ENCODE measurements around the gene LAMC2.
"Not testable (repeated sequence)": the region's sequence is repeated elsewhere in the genome, so short reads cannot be mapped to it uniquely, and the experiment has no call there.

Gene LAMC2

DNA sequence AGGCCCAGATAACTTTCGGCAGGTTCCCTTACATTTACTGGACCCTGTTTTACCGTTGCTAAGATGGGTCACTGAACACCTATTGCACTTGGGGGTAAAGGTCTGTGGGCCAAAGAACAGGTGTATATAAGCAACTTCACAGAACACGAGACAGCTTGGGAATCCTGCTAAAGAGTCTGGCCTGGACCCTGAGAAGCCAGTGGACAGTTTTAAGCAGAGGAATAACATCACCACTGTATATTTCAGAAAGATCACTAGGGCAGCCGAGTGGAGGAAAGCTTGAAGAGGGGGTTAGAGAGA, 54.4 kb downstream of the LAMC2 start:
- Histone ChIP-seq H3K4me3 (ENCODE audit: low read length in 2 of 2) (no peak overlapping the region), H3K27me3 (ENCODE audit: control insufficient read depth in 3 of 3, insufficient read depth in 3 of 3, low read depth in 1 of 3, low read length in 3 of 3) (no peaks in the 10 kb centered on the region), H3K4ac (ENCODE audit: low read length) (no peak overlapping the region), H2BK5ac (ENCODE audit: low read length) (no peak overlapping the region), H3K4me1 (ENCODE audit: control insufficient read depth in 2 of 2, insufficient read depth in 1 of 2, low read depth in 1 of 2, low read length in 2 of 2) (peaks cover 0 to 4% of the 10 kb centered on the region in 2 donors), H2AK5ac (ENCODE audit: low read depth, low read length) (no peak overlapping the region), H2BK12ac (ENCODE audit: low read length) (no peak overlapping the region), H3K27ac (replicated peaks; ENCODE audit: low read length) (no peak overlapping the region), H3K4me2 (ENCODE audit: insufficient read depth, low read length, poor library complexity, severe bottlenecking) (no peak overlapping the region), H3K79me1 (ENCODE audit: low read depth, low read length) (no peaks in the 10 kb centered on the region), H3K18ac (ENCODE audit: low read length) (no peak overlapping the region), H3K9ac (ENCODE audit: low read depth, low read length, poor library complexity) (no peak overlapping the region), H4K91ac (ENCODE audit: low read depth, low read length, poor library complexity) (no peak overlapping the region), H4K8ac (ENCODE audit: low read depth, low read length) (no peak overlapping the region), H3K36me3 (replicated peaks in 1 of 2; ENCODE audit: control insufficient read depth in 2 of 2, insufficient read depth in 2 of 2, low read length in 2 of 2) (no peaks in the 10 kb centered on the region), H3K23ac (ENCODE audit: low read depth, low read length, poor library complexity) (no peak overlapping the region), H3K14ac (ENCODE audit: low read length) (no peak overlapping the region), H2BK120ac (ENCODE audit: low read depth, low read length) (no peak overlapping the region), H2BK15ac (ENCODE audit: low read length) (no peak overlapping the region), H2AFZ (ENCODE audit: low read length) (no peak overlapping the region), H3K9me3 (replicated peaks in 1 of 2; ENCODE audit: control insufficient read depth in 2 of 2, insufficient read depth in 1 of 2, low read depth in 1 of 2, low read length in 2 of 2) (no peaks in the 10 kb centered on the region)
- no CpG with 5 or more reads among the region's 4 CpGs for WGBS, 2 donors (ENCODE audit: extremely low coverage in 2 of 2, insufficient read length in 2 of 2, insufficient replicate concordance in 1 of 2)
- no peak for DNase-seq (ENCODE audit: low spot score)

DNA sequence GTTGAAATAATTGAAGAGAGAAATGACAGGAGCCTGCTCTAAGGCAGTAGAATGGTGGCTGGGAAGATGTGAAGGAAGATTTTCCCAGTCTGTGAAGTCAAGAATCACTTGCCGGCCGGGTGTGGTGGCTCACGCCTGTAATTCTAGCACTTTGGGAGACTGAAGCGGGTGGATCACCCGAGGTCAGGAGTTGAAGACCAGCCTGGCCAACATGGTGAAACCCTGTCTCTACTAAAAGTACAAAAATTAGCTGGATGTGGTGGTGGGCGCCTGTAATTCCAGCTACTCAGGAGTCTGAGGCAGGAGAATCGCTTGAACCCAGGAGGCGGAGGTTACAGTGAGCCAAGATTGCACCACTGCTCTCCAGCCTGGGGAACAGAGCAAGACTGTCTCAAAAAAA, 54.8 kb downstream of the LAMC2 start:
- not testable (repeated sequence) for H4K91ac ChIP-seq (ENCODE audit: low read depth, low read length, poor library complexity); H3K4me1 ChIP-seq (ENCODE audit: control insufficient read depth in 2 of 2, insufficient read depth in 1 of 2, low read depth in 1 of 2, low read length in 2 of 2); H3K18ac ChIP-seq (ENCODE audit: low read length); H2BK120ac ChIP-seq (ENCODE audit: low read depth, low read length); H3K4me3 ChIP-seq (ENCODE audit: low read length in 2 of 2); H3K4ac ChIP-seq (ENCODE audit: low read length); H3K27me3 ChIP-seq (ENCODE audit: control insufficient read depth in 3 of 3, insufficient read depth in 3 of 3, low read depth in 1 of 3, low read length in 3 of 3); DNase-seq (ENCODE audit: low spot score); H3K9me3 ChIP-seq (replicated peaks in 1 of 2; ENCODE audit: control insufficient read depth in 2 of 2, insufficient read depth in 1 of 2, low read depth in 1 of 2, low read length in 2 of 2); H3K23ac ChIP-seq (ENCODE audit: low read depth, low read length, poor library complexity); H3K36me3 ChIP-seq (replicated peaks in 1 of 2; ENCODE audit: control insufficient read depth in 2 of 2, insufficient read depth in 2 of 2, low read length in 2 of 2); H2BK15ac ChIP-seq (ENCODE audit: low read length); H3K79me1 ChIP-seq (ENCODE audit: low read depth, low read length); H2BK12ac ChIP-seq (ENCODE audit: low read length); H2AFZ ChIP-seq (ENCODE audit: low read length); H4K8ac ChIP-seq (ENCODE audit: low read depth, low read length); H2BK5ac ChIP-seq (ENCODE audit: low read length); H2AK5ac ChIP-seq (ENCODE audit: low read depth, low read length); H3K9ac ChIP-seq (ENCODE audit: low read depth, low read length, poor library complexity); H3K4me2 ChIP-seq (ENCODE audit: insufficient read depth, low read length, poor library complexity, severe bottlenecking); H3K27ac ChIP-seq (replicated peaks; ENCODE audit: low read length); H3K14ac ChIP-seq (ENCODE audit: low read length)
- no CpG with 5 or more reads among the region's 8 CpGs for whole genome bisulfite sequencing, 2 donors (ENCODE audit: extremely low coverage in 2 of 2, insufficient read length in 2 of 2, insufficient replicate concordance in 1 of 2)

DNA sequence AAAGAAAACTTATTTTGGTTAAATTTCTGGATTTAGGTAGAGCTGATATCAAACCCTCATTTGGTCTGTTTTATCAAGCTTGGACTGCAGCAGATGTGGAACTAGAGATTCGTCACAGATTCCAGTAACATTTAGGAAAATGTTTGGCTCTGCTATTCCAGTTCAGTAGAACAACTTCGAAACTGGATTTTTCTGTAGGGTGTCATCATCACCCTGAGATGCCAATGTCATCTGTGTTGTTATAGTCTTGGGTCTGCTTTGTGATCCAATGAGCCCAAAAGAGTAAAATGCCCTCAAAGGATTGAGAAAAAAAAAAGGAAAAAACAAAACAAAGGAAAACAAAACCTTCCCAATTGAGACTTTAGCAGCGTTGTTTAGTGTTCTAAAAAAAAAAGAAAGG, 55.4 kb downstream of the LAMC2 start:
- Histone ChIP-seq H2BK15ac (ENCODE audit: low read length) (no peak overlapping the region), H2AK5ac (ENCODE audit: low read depth, low read length) (no peak overlapping the region), H2BK5ac (ENCODE audit: low read length) (no peak overlapping the region), H3K4me3 (ENCODE audit: low read length in 2 of 2) (no peak overlapping the region), H3K23ac (ENCODE audit: low read depth, low read length, poor library complexity) (no peak overlapping the region), H4K8ac (ENCODE audit: low read depth, low read length) (no peak overlapping the region), H2AFZ (ENCODE audit: low read length) (no peak overlapping the region), H3K27me3 (ENCODE audit: control insufficient read depth in 3 of 3, insufficient read depth in 3 of 3, low read depth in 1 of 3, low read length in 3 of 3) (no peaks in the 10 kb centered on the region), H3K4me1 (ENCODE audit: control insufficient read depth in 2 of 2, insufficient read depth in 1 of 2, low read depth in 1 of 2, low read length in 2 of 2) (peaks cover 0 to 3% of the 10 kb centered on the region in 2 donors), H3K4me2 (ENCODE audit: insufficient read depth, low read length, poor library complexity, severe bottlenecking) (no peak overlapping the region), H3K9ac (ENCODE audit: low read depth, low read length, poor library complexity) (no peak overlapping the region), H2BK12ac (ENCODE audit: low read length) (no peak overlapping the region), H3K18ac (ENCODE audit: low read length) (no peak overlapping the region), H3K27ac (replicated peaks; ENCODE audit: low read length) (no peak overlapping the region), H4K91ac (ENCODE audit: low read depth, low read length, poor library complexity) (no peak overlapping the region), H3K14ac (ENCODE audit: low read length) (no peak overlapping the region), H3K79me1 (ENCODE audit: low read depth, low read length) (no peaks in the 10 kb centered on the region), H3K36me3 (replicated peaks in 1 of 2; ENCODE audit: control insufficient read depth in 2 of 2, insufficient read depth in 2 of 2, low read length in 2 of 2) (no peaks in the 10 kb centered on the region), H3K9me3 (replicated peaks in 1 of 2; ENCODE audit: control insufficient read depth in 2 of 2, insufficient read depth in 1 of 2, low read depth in 1 of 2, low read length in 2 of 2) (no peaks in the 10 kb centered on the region), H2BK120ac (ENCODE audit: low read depth, low read length) (no peak overlapping the region), H3K4ac (ENCODE audit: low read length) (no peak overlapping the region)
- no peak for DNase-seq (ENCODE audit: low spot score)
- no CpG with 5 or more reads among the region's 3 CpGs for WGBS, 2 donors (ENCODE audit: extremely low coverage in 2 of 2, insufficient read length in 2 of 2, insufficient replicate concordance in 1 of 2)

DNA sequence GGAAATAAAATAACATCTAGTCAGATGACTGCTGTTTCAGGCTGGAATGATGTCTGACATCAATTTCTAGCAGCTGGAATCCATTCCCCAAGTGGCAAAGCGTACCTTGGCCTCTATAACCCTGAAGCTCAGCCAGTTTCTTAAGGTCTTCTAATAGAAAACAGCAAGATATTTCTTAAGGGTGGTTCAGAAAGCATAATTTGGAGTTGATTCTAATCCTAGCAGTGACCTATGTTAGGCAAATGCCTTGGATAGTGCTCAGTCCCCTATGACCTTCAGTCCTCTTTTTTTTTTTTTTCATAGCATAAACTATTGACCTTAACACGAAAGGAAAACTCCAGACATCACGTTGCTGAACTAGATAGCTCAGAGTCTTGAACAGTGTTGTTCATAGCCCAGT, 56.5 kb downstream of the LAMC2 start:
- H3K9me3 ChIP-seq (replicated peaks in 1 of 2; ENCODE audit: control insufficient read depth in 2 of 2, insufficient read depth in 1 of 2, low read depth in 1 of 2, low read length in 2 of 2): no peaks in the 10 kb centered on the region
- no peaks in the 10 kb centered on the region for H3K36me3 ChIP-seq (replicated peaks in 1 of 2; ENCODE audit: control insufficient read depth in 2 of 2, insufficient read depth in 2 of 2, low read length in 2 of 2)
- no peaks in the 10 kb centered on the region for H3K79me1 ChIP-seq (ENCODE audit: low read depth, low read length)
- H3K18ac ChIP-seq (ENCODE audit: low read length): no peak overlapping the region
- no peak overlapping the region for H2BK15ac ChIP-seq (ENCODE audit: low read length)
- H3K27ac ChIP-seq (replicated peaks; ENCODE audit: low read length): no peak overlapping the region
- H3K4me2 ChIP-seq (ENCODE audit: insufficient read depth, low read length, poor library complexity, severe bottlenecking): no peak overlapping the region
- no peak overlapping the region for H3K4ac ChIP-seq (ENCODE audit: low read length)
- H2BK5ac ChIP-seq (ENCODE audit: low read length): no peak overlapping the region
- H3K4me3 ChIP-seq (ENCODE audit: low read length in 2 of 2): no peak overlapping the region
- H3K27me3 ChIP-seq (ENCODE audit: control insufficient read depth in 3 of 3, insufficient read depth in 3 of 3, low read depth in 1 of 3, low read length in 3 of 3): no peaks in the 10 kb centered on the region
- no peak overlapping the region for H4K8ac ChIP-seq (ENCODE audit: low read depth, low read length)
- no peaks in the 10 kb centered on the region for H3K4me1 ChIP-seq (ENCODE audit: control insufficient read depth in 2 of 2, insufficient read depth in 1 of 2, low read depth in 1 of 2, low read length in 2 of 2)
- H3K23ac ChIP-seq (ENCODE audit: low read depth, low read length, poor library complexity): no peak overlapping the region
- no peak overlapping the region for H2BK12ac ChIP-seq (ENCODE audit: low read length)
- H2AFZ ChIP-seq (ENCODE audit: low read length): no peak overlapping the region
- no peak overlapping the region for H3K14ac ChIP-seq (ENCODE audit: low read length)
- no CpG with 5 or more reads among the region's 3 CpGs for WGBS, 2 donors (ENCODE audit: extremely low coverage in 2 of 2, insufficient read length in 2 of 2, insufficient replicate concordance in 1 of 2)
- no peak overlapping the region for H3K9ac ChIP-seq (ENCODE audit: low read depth, low read length, poor library complexity)
- H2AK5ac ChIP-seq (ENCODE audit: low read depth, low read length): no peak overlapping the region
- no peak overlapping the region for H2BK120ac ChIP-seq (ENCODE audit: low read depth, low read length)
- DNase-seq (ENCODE audit: low spot score): no peak
- H4K91ac ChIP-seq (ENCODE audit: low read depth, low read length, poor library complexity): no peak overlapping the region

Data from neuronal stem cell (in vitro differentiated cells).